AG04450 (cell line): Measurements from ENCODE around the gene MUC5B. TPM values are rescaled to one million over a fixed set of nuclear protein-coding genes. Genes with fewer than 3 reads are reported as not detected.

Source experiments
- CTCF ChIA-PET: fragments of 300-600, 350-600 bp; formaldehyde crosslinking; extraction: SDS; loops from one replicate; lab custom pipeline; 2022; ENCODE audit warnings: antibody characterized with exemption, inconsistent platforms; lab: Charles Lee
- POLR2A ChIA-PET: fragments of 350-600 bp; formaldehyde crosslinking; extraction: SDS; loops from one replicate; lab custom pipeline; 2021; ENCODE audit warnings: antibody characterized with exemption, inconsistent platforms; lab: Yijun Ruan, JAX
- DNase-seq: peaks from one replicate; pipeline ENCODE4 v3.0.0-alpha.2; 2011; ENCODE audit warnings: low read depth, low spot score
- H3K27ac ChIP-seq: one replicate; pipeline ENCODE4 v1.5.1; 2012; ENCODE audit warnings: low read depth, low read length, control low read depth
- H3K27me3 ChIP-seq: one replicate; pipeline ENCODE4 v1.6.0; 2012; ENCODE audit warnings: low read length; ENCODE audit not compliant: control insufficient read depth, insufficient read depth
- H3K4me3 ChIP-seq: 2 replicates; pipeline ENCODE4 v1.5.1; 2011; ENCODE audit warnings: mild to moderate bottlenecking, low read depth, low read length, control low read depth
- H3K9me3 ChIP-seq: 2 replicates; pipeline ENCODE4 v1.5.1; 2012; ENCODE audit warnings: low read length; ENCODE audit not compliant: control insufficient read depth, insufficient read depth
- polyA plus RNA-seq: library from polyadenylated mRNA; depleted of rRNA; stranded (reverse); fragments of >200 nt; gene quantifications from 2 replicates; pipeline ENCODE4 v1.2.3, GENCODE V29; 2011
- TF ChIP-seq, protein P1 (sequence below): IDR thresholded peaks from 2 replicates; pipeline ENCODE4 v1.5.1; 2011; ENCODE audit warnings: low read depth, low read length, control low read depth, inconsistent platforms

Gene MUC5B
- polyA plus RNA-seq, 1 experiment: not detected

DNA sequence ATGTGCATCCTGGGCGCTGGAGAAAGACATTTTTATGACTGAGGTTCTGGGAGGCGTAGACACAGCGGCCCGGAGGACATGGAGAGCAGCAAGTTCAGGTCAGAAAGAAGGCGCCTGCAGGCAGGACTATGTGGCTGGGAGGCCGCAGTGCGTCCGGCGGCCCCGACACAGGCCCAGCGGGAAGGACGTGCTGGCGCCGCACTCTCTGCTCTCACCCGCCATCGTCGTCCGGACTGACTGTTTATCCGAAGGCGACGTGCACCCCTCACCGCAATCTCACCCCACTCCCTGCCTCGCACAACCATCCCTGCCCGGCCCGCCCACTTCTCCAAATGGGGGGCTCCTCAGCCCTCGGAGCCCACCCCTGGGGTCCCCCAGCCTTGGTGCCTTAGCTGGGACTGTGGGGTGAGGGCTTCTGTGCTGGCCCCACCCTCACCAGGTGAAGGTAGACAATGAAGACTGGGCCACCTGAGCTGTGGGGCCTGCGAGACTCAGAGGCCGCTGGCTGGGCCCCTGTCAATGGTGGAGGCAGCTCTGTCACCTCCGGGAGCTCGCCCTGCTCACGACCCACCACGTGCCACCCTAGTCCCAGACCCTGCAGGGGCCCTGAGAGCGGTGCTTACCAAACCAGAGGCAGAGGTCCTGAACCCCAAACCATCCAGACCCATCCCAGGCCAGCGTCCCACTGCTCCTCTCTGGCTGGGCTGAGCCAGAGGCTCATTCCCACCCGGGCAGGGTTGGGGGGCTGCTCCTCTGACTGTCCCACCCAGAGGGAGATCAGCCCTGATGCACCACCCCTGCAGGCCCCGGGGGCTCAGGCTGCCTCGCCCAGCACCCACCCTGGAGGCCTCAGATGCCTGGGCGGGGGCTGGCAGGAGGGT, 16.2 kb upstream of the MUC5B start:
- Histone ChIP-seq H3K4me3 (no peak overlapping the region), H3K27ac (no peak overlapping the region), H3K27me3 (peaks cover 11% of the 10 kb centered on the region), H3K9me3 (peaks cover 33% of the 10 kb centered on the region)
- ChIA-PET CTCF (no interaction called here), POLR2A (no interaction called here)
- TF ChIP-seq, protein P1, sequence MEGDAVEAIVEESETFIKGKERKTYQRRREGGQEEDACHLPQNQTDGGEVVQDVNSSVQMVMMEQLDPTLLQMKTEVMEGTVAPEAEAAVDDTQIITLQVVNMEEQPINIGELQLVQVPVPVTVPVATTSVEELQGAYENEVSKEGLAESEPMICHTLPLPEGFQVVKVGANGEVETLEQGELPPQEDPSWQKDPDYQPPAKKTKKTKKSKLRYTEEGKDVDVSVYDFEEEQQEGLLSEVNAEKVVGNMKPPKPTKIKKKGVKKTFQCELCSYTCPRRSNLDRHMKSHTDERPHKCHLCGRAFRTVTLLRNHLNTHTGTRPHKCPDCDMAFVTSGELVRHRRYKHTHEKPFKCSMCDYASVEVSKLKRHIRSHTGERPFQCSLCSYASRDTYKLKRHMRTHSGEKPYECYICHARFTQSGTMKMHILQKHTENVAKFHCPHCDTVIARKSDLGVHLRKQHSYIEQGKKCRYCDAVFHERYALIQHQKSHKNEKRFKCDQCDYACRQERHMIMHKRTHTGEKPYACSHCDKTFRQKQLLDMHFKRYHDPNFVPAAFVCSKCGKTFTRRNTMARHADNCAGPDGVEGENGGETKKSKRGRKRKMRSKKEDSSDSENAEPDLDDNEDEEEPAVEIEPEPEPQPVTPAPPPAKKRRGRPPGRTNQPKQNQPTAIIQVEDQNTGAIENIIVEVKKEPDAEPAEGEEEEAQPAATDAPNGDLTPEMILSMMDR: no peak
- DNase-seq: no peak

DNA sequence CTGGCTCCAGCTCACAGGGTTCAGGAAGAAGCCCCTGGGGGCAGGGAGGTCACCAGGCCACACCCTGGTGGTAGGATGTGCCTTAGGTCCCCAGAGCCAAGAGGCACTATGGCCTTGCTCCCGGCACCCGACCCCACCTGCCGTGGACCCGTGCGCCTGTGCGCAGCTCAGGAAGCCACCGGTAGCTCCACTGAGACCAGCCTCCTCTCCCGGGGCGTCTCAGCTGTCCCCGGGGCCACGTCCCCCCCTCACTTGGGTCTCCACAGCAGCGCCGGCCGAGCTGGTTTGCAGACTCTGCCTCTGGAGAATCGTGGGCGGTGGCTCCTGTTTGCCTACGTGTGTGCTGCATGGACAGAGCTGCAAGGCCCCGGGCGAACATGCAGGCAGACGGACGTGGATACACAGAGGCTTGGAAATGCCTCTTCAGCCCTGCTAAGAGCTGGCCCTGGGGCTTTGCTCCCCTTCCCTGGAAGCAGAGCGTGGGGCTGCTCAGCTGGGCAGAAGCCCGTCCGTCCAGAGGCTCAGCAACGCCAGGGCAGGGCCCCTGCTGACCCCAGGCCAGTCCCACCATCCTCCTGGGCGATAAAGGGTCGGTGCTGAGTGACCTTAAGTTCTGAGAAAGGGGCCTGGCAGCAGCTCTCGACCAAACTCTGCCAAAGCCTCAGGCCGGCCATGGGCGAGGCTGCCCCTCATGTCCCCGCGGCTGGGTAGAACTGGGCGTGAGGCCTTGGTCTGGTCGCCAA, 15.3 kb upstream of the MUC5B start:
- H3K9me3 ChIP-seq: peaks cover 33% of the 10 kb centered on the region
- no peak overlapping the region for H3K27ac ChIP-seq
- POLR2A ChIA-PET: no interaction called here
- TF ChIP-seq, protein P1: no peak
- H3K4me3 ChIP-seq: no peak overlapping the region
- peaks cover 15% of the 10 kb centered on the region for H3K27me3 ChIP-seq
- no peak for DNase-seq
- CTCF ChIA-PET: no interaction called here

DNA sequence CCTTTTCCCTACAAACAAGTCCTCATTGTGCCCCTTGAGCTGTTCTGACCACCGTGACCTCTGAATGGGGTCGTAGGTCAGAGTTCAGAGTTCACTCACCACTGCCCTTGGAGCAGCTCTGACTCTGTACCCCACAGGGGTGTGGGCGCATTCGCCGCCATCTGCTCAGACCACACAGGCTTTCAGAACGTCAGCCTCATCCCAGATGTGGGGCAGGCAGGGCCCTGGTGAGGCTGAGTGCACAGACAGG, 14.8 kb upstream of the MUC5B start:
- Histone ChIP-seq H3K9me3 (peaks cover 33% of the 10 kb centered on the region), H3K4me3 (no peak overlapping the region), H3K27ac (no peak overlapping the region), H3K27me3 (peaks cover 15% of the 10 kb centered on the region)
- TF ChIP-seq, protein P1: no peak
- DNase-seq: no peak
- ChIA-PET CTCF (no interaction called here), POLR2A (no interaction called here)

DNA sequence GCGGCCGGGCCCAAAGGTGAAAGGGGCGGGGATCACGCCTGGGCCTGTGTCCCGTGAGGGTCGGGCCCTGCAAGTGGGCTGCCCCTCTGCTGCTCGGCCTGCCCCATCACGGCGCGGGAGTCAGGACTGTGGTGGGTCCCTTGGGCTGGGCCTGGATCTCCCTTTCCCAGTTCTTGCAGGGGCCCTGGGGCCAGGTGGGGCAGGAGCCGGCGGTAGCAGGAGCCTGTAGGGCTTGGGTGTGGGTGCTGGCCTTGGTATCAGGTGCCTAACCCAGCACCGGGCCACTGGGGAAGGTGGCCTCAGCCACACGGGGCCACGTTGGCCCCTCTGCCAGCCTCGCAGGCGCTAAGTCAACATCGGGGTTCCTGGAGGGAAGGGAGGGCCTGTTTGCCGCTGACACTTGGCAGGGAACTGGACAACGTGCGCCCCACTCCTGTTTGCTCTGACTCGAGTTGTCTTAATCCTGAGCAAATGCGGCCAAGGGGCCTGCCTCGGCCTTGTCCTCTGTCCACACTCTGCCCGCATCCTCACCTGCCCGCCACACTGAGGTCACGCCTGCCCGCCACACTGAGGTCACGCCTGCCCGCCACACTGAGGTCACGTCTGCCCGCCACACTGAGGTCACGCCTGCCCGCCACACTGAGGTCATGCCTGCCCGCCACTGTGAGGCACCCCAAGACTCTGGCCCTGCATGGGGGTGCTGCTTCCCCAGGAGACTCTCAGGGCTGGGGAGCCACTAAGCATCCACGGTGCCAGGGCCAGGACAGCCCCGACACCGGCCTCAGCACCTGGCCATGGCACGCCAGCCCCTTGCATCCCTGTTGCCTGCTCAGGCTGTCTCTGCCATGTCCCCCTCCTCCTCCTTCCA, 14.2 kb upstream of the MUC5B start:
- peaks cover 33% of the 10 kb centered on the region for H3K9me3 ChIP-seq
- no peak overlapping the region for H3K4me3 ChIP-seq
- ChIA-PET POLR2A (no interaction called here), CTCF (no interaction called here)
- TF ChIP-seq, protein P1: no peak
- H3K27ac ChIP-seq: no peak overlapping the region
- peaks cover 15% of the 10 kb centered on the region for H3K27me3 ChIP-seq
- no peak for DNase-seq
